ENCODE results near the gene CLTCL1.

- no peak for TF ChIP-seq CTCF (IDR thresholded peaks at IDR 0.05)
- no peak for TF ChIP-seq POLR2A (IDR thresholded peaks at IDR 0.05)
Measured at GRCh38 chr22:19242699-19243098, 48.8 kb downstream of the CLTCL1 start.
